A549 (cell line): ENCODE measurements around the gene SPINDOC. TPM values are rescaled to one million over a fixed set of nuclear protein-coding genes. Genes with fewer than 3 reads are reported as not detected.

Source experiments
- ATAC-seq, 2 experiments: fragments of 200-7000 bp in 1 of 2; fragments of >200 bp in 1 of 2; cut with Nextera tagmentation in 1 of 2; cut with Tn5 transposase in 1 of 2; 3 replicates each; pipeline versions ENCODE4 v1.8.0 to v1.9.1; 2018 to 2020; ENCODE audit warnings: mild to moderate bottlenecking in 1 of 2, moderate library complexity in 1 of 2
- CTCF ChIA-PET: fragments of 300-600 bp; sonication (Branson Sonifier 250); formaldehyde crosslinking; extraction: SDS; loops from one replicate; lab custom pipeline; 2021; ENCODE audit warnings: antibody characterized with exemption, inconsistent platforms; lab: Yijun Ruan, JAX
- POLR2A ChIA-PET: fragments of 350-600 bp; formaldehyde crosslinking; extraction: SDS; loops from one replicate; lab custom pipeline; 2021; ENCODE audit warnings: antibody characterized with exemption, inconsistent platforms; lab: Yijun Ruan, JAX
- DNase-seq, 2 experiments: peaks; one replicate each; pipeline versions ENCODE4 v3.0.0 to v3.0.0-alpha.2; 2011 to 2016; ENCODE audit warnings: low read depth in 1 of 2, low spot score in 1 of 2
- FAIRE-seq: peaks from 2 replicates; lab custom pipeline; 2011; peaks lifted over from hg19 to GRCh38; lab: Jason Lieb, UNC
- H3K27ac ChIP-seq, 2 experiments: fragments of >200 bp; sonication (Bioruptor Twin); formaldehyde crosslinking; 3 replicates each; pipeline ENCODE4 v1.5.1; 2016 to 2017
- H3K4me1 ChIP-seq: fragments of >200 bp; sonication (Bioruptor Twin); formaldehyde crosslinking; 3 replicates; pipeline ENCODE4 v1.6.1; 2016
- H3K4me2 ChIP-seq: fragments of >200 bp; sonication (Bioruptor Twin); formaldehyde crosslinking; 3 replicates; pipeline ENCODE4 v1.6.1; 2016
- H3K4me3 ChIP-seq: fragments of >200 bp; sonication (Bioruptor Twin); formaldehyde crosslinking; 3 replicates; pipeline ENCODE4 v1.5.1; 2016
- H3K9me3 ChIP-seq: fragments of >200 bp; sonication (Bioruptor Twin); formaldehyde crosslinking; 3 replicates; pipeline ENCODE4 v1.6.1; 2016
- CBX2 ChIP-seq: fragments of 200-600 bp; sonication (generic); IDR thresholded peaks from 2 replicates; pipeline ENCODE4 v1.6.1; 2016; ENCODE audit warnings: low read depth, mild to moderate bottlenecking, borderline replicate concordance
- CEBPB ChIP-seq, 2 experiments: fragments of >200 bp in 1 of 2; sonication (Bioruptor Twin) in 1 of 2; formaldehyde crosslinking in 1 of 2; IDR thresholded peaks; 2 replicates each; pipeline ENCODE4 v1.6.1; 2012 to 2016
- CHD2 ChIP-seq: fragments of 150-350 bp; IDR thresholded peaks from 2 replicates; pipeline ENCODE4 v1.6.1; 2014; ENCODE audit warnings: low read length; ENCODE audit not compliant: partially characterized antibody
- CHD4 ChIP-seq: fragments of 200-600 bp; sonication (generic); IDR thresholded peaks from 2 replicates; pipeline ENCODE4 v1.6.1; 2016; ENCODE audit warnings: antibody characterized with exemption, mild to moderate bottlenecking, borderline replicate concordance
- EHF ChIP-seq: fragments of 250-450 bp; sonication (Bioruptor Pico); IDR thresholded peaks from 2 replicates; pipeline ENCODE4 v1.5.0; 2020; ENCODE audit warnings: mild to moderate bottlenecking
- EP300 ChIP-seq, 2 experiments: fragments of >200 bp; sonication (Bioruptor Twin); formaldehyde crosslinking; IDR thresholded peaks; 2 replicates in 1 of 2; 3 replicates in 1 of 2; pipeline ENCODE4 v1.6.1; 2016 to 2017
- FOSB ChIP-seq: fragments of 250-450 bp; sonication (Bioruptor Pico); IDR thresholded peaks from 2 replicates; pipeline ENCODE4 v1.5.0; 2020; ENCODE audit warnings: mild to moderate bottlenecking, moderate library complexity
- FOSL2 ChIP-seq, 2 experiments: fragments of 450-650 bp in 1 of 2; fragments of >200 bp in 1 of 2; sonication (Bioruptor Twin) in 1 of 2; formaldehyde crosslinking; IDR thresholded peaks; 2 replicates each; pipeline versions ENCODE4 v1.5.0 to v1.6.1; 2016 to 2020; ENCODE audit warnings: mild to moderate bottlenecking in 1 of 2, moderate library complexity in 1 of 2
- FOXS1 ChIP-seq: fragments of 250-450 bp; sonication (Bioruptor Pico); IDR thresholded peaks from 2 replicates; pipeline ENCODE4 v1.5.0; 2020; ENCODE audit warnings: mild to moderate bottlenecking, moderate library complexity
- GATA3 ChIP-seq: IDR thresholded peaks from 2 replicates; pipeline ENCODE4 v1.6.1; 2012; ENCODE audit warnings: borderline replicate concordance
- HDAC2 ChIP-seq: fragments of 200-600 bp; sonication (generic); IDR thresholded peaks from 2 replicates; pipeline ENCODE4 v1.6.1; 2016
- HEYL ChIP-seq: fragments of 250-450 bp; sonication (Bioruptor Pico); IDR thresholded peaks from 2 replicates; pipeline ENCODE4 v1.8.0; 2021; ENCODE audit warnings: mild to moderate bottlenecking, moderate library complexity
- HOXA7 ChIP-seq: fragments of 250-450 bp; sonication (Bioruptor Pico); IDR thresholded peaks from 2 replicates; pipeline ENCODE4 v1.5.0; 2020; ENCODE audit warnings: mild to moderate bottlenecking, moderate library complexity
- JUN ChIP-seq, 2 experiments: fragments of >200 bp; sonication (Bioruptor Twin); formaldehyde crosslinking; IDR thresholded peaks; 2 replicates in 1 of 2; 3 replicates in 1 of 2; pipeline ENCODE4 v1.6.1; 2016 to 2017
- KDM1A ChIP-seq: fragments of 200-600 bp; sonication (generic); IDR thresholded peaks from 2 replicates; pipeline ENCODE4 v1.6.1; 2016; ENCODE audit warnings: low read depth, mild to moderate bottlenecking
- KDM5A ChIP-seq: fragments of 200-600 bp; sonication (generic); IDR thresholded peaks from 2 replicates; pipeline ENCODE4 v1.6.1; 2016; ENCODE audit warnings: antibody characterized with exemption, mild to moderate bottlenecking
- MAFK ChIP-seq: fragments of 450-650 bp; IDR thresholded peaks from 2 replicates; pipeline ENCODE4 v1.6.1; 2014; ENCODE audit not compliant: partially characterized antibody
- MAZ ChIP-seq: fragments of 150-350 bp; IDR thresholded peaks from 2 replicates; pipeline ENCODE4 v1.6.1; 2014; ENCODE audit warnings: antibody characterized with exemption, low read depth, low read length, borderline replicate concordance
- MYC ChIP-seq: IDR thresholded peaks from 2 replicates; pipeline ENCODE4 v1.6.1; 2012; ENCODE audit warnings: mild to moderate bottlenecking, inconsistent platforms, low read length, improper control_type of control experiment, borderline replicate concordance
- NFE2L2 ChIP-seq: fragments of 150-350 bp; conservative IDR thresholded peaks from 2 replicates; pipeline ENCODE4 v1.6.1; 2014; ENCODE audit warnings: low read length
- NPAS2 ChIP-seq: fragments of 250-450 bp; sonication (Bioruptor Pico); IDR thresholded peaks from 2 replicates; pipeline ENCODE4 v1.8.0; 2022; ENCODE audit warnings: mild to moderate bottlenecking, moderate library complexity, borderline replicate concordance
- NR3C1 ChIP-seq: fragments of >200 bp; sonication (Bioruptor Twin); formaldehyde crosslinking; IDR thresholded peaks from 3 replicates; pipeline ENCODE4 v1.6.1; 2017
- POLR2A ChIP-seq: IDR thresholded peaks from 2 replicates; pipeline ENCODE4 v1.6.1; 2012; ENCODE audit warnings: mild to moderate bottlenecking, low read length
- POLR2AphosphoS2 ChIP-seq: conservative IDR thresholded peaks from 2 replicates; pipeline ENCODE4 v1.6.1; 2012; ENCODE audit warnings: low read length, improper control_type of control experiment, inconsistent platforms
- RARB ChIP-seq: fragments of 250-450 bp; sonication (Bioruptor Pico); IDR thresholded peaks from 2 replicates; pipeline ENCODE4 v1.8.0; 2021; ENCODE audit warnings: mild to moderate bottlenecking, moderate library complexity
- SMC3 ChIP-seq: fragments of >200 bp; sonication (Bioruptor Twin); formaldehyde crosslinking; IDR thresholded peaks from 3 replicates; pipeline ENCODE4 v1.6.1; 2018; ENCODE audit warnings: inconsistent platforms
- TFCP2L1 ChIP-seq: fragments of 250-450 bp; sonication (Bioruptor Pico); IDR thresholded peaks from 2 replicates; pipeline ENCODE4 v1.5.0; 2021; ENCODE audit warnings: mild to moderate bottlenecking
- TP53 ChIP-seq: fragments of 250-450 bp; sonication (Bioruptor Pico); IDR thresholded peaks from 2 replicates; pipeline ENCODE4 v1.5.0; 2021; ENCODE audit warnings: mild to moderate bottlenecking, moderate library complexity
- ZNF302 ChIP-seq: fragments of 250-450 bp; sonication (Bioruptor Pico); IDR thresholded peaks from 2 replicates; pipeline ENCODE4 v1.9.0; 2021; ENCODE audit warnings: inconsistent platforms, mild to moderate bottlenecking, moderate library complexity
- ZSCAN20 ChIP-seq: fragments of 250-450 bp; sonication (Bioruptor Pico); IDR thresholded peaks from 2 replicates; pipeline ENCODE4 v1.8.0; 2022; ENCODE audit warnings: mild to moderate bottlenecking, moderate library complexity
- WGBS: methylation state at CpG from one replicate; pipeline ENCODE4 v1.1.6; 2017; ENCODE audit errors: missing lambda C conversion rate; 5-methylcytosine and 5-hydroxymethylcytosine counted together
- polyA plus RNA-seq, 4 experiments: library from polyadenylated mRNA; depleted of rRNA in 3 of 4; stranded (reverse); fragments of >200 nt; fragmentation: RNase III in 1 of 4; extraction: RNeasy Plus Mini Kit Qiagen cat#74134 plus additional on column Dnase treatment in 1 of 4; gene quantifications; 2 replicates in 3 of 4; 3 replicates in 1 of 4; pipeline ENCODE4 v1.2.3, GENCODE V29; 2011 to 2017
- TF ChIP-seq, protein P1 (sequence below): fragments of 200-600 bp; sonication (generic); IDR thresholded peaks from 2 replicates; pipeline ENCODE4 v1.6.1; 2016; ENCODE audit warnings: antibody characterized with exemption, mild to moderate bottlenecking, moderate library complexity
- TF ChIP-seq, protein P2 (sequence below): IDR thresholded peaks from 2 replicates; pipeline ENCODE4 v1.6.1; 2012; ENCODE audit warnings: low read depth, borderline replicate concordance
- TF ChIP-seq, protein P3 (sequence below): fragments of >200 bp; sonication (Bioruptor Twin); formaldehyde crosslinking; IDR thresholded peaks from 3 replicates; pipeline ENCODE4 v1.6.1; 2016

Gene SPINDOC
- polyA plus RNA-seq, 2 of the 4 experiments (the other 2 are of a cell fraction) = 17.6 to 34.8 TPM

DNA sequence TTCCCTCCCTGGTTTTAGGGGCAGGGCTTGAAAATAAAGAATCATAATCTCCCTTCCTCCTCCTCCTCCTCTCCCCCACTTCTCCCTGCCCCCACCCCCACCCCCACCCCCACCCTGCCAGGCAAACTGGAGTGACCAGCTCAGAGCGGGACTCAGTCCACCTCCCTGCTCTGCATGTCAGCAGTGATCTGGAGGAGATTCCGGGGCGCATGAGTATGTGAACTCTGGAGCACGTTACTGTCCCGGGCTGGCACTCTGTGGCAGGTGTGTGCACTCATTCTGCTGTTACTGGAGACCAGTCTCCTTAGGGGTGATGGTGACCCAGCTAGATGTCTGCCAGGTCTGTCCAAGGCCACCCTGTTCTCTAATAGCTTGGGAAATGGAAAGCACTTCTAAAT lies 59.5 kb downstream of the SPINDOC start:
- Histone ChIP-seq H3K27ac (peak overlapping the region in 1 of 2 experiments; percentile 22; a peak in 2 of 6 replicates), H3K4me1 (peaks cover 48% of the 10 kb centered on the region), H3K9me3 (no peaks in the 10 kb centered on the region), H3K4me3 (no peak overlapping the region), H3K4me2 (peak overlapping the region; percentile 71; the same call in 2 of the 3 replicates)
- DNase-seq (no peak), ATAC-seq (no peak), FAIRE-seq (no peak)
- WGBS = 100% methylated on average over 4 of the region's 5 CpGs
- CTCF ChIA-PET = interaction anchor here (0.8 to 2.6 kb wide), 8 partner anchors 10 to 73 kb away, joined by 3 to 16 read pairs (median 4); no protein-coding TSS in a partner anchor
- POLR2A ChIA-PET = interaction anchor here (1.1 kb wide), 2 partner anchors 34 to 354 kb away, joined by 3 read pairs; partner anchors contain the start of gene MARK2
- no peak for TF ChIP-seq HDAC2
- no peak for TF ChIP-seq CHD2
- TF ChIP-seq TP53 = no peak
- no peak for TF ChIP-seq MYC
- TF ChIP-seq HEYL (CRISPR knock-in tag) = no peak
- TF ChIP-seq, protein P1, sequence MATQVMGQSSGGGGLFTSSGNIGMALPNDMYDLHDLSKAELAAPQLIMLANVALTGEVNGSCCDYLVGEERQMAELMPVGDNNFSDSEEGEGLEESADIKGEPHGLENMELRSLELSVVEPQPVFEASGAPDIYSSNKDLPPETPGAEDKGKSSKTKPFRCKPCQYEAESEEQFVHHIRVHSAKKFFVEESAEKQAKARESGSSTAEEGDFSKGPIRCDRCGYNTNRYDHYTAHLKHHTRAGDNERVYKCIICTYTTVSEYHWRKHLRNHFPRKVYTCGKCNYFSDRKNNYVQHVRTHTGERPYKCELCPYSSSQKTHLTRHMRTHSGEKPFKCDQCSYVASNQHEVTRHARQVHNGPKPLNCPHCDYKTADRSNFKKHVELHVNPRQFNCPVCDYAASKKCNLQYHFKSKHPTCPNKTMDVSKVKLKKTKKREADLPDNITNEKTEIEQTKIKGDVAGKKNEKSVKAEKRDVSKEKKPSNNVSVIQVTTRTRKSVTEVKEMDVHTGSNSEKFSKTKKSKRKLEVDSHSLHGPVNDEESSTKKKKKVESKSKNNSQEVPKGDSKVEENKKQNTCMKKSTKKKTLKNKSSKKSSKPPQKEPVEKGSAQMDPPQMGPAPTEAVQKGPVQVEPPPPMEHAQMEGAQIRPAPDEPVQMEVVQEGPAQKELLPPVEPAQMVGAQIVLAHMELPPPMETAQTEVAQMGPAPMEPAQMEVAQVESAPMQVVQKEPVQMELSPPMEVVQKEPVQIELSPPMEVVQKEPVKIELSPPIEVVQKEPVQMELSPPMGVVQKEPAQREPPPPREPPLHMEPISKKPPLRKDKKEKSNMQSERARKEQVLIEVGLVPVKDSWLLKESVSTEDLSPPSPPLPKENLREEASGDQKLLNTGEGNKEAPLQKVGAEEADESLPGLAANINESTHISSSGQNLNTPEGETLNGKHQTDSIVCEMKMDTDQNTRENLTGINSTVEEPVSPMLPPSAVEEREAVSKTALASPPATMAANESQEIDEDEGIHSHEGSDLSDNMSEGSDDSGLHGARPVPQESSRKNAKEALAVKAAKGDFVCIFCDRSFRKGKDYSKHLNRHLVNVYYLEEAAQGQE = no peak
- no peak for TF ChIP-seq TFCP2L1 (CRISPR knock-in tag)
- TF ChIP-seq MAZ = no peak
- no peak for TF ChIP-seq ZNF302 (CRISPR knock-in tag)
- TF ChIP-seq NR3C1 = no peak
- no peak for TF ChIP-seq FOXS1 (CRISPR knock-in tag)
- no peak for TF ChIP-seq GATA3
- TF ChIP-seq CBX2 = no peak
- no peak for TF ChIP-seq ZSCAN20 (CRISPR knock-in tag)
- TF ChIP-seq, protein P2, sequence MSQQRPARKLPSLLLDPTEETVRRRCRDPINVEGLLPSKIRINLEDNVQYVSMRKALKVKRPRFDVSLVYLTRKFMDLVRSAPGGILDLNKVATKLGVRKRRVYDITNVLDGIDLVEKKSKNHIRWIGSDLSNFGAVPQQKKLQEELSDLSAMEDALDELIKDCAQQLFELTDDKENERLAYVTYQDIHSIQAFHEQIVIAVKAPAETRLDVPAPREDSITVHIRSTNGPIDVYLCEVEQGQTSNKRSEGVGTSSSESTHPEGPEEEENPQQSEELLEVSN = no peak
- no peak for TF ChIP-seq CHD4

DNA sequence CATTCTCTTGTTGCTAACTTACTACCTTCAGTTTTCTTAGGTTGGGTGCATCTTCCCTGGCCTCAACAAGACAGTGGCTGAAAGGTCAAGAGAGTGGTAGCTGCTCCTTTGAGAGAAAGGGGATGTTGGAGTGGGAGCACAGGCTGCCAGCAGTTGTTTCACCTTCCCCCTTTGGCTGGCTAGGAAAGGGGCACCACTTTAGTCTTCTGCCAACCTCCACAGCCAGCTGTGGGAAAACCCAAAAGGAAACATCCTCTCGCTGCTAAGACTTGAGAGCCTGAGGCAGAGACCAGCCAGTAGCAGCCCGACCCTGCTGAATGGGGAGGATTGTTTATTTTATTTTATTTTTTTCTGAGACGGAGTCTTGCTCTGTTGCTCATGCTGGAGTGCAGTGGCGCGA lies 60.1 kb downstream of the SPINDOC start:
- CTCF ChIA-PET = interaction anchor here (0.8 to 2.6 kb wide), 6 partner anchors 9 to 73 kb away, joined by 3 to 16 read pairs (median 4); no protein-coding TSS in a partner anchor
- H3K27ac ChIP-seq = peak overlapping the region in 1 of 2 experiments; percentile 22; a peak in 1 of 6 replicates

DNA sequence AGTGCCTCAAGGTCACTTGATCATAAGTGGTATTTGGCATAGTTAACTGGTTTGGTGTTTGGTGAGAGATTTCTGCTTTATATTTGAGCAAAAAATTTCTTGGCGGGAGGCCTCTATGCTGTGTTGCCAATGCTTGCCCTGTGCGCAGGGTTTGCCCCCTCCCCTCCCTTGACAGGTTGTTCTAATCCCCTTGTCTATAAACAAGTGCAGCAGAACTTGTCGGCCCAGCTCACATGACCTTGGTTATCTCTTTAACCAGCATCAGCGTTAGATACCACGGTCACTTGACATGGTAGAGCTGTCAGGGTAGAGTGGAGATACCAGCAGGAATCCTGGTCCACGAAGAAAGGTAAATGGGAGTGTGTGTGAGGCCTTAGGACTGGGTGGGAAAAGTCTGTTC lies 61.3 kb downstream of the SPINDOC start:
- Histone ChIP-seq H3K27ac (no peak overlapping the region), H3K4me2 (no peak overlapping the region), H3K4me1 (peaks cover 45% of the 10 kb centered on the region), H3K9me3 (no peaks in the 10 kb centered on the region), H3K4me3 (no peak overlapping the region)
- no peak for DNase-seq
- CTCF ChIA-PET = interaction anchor here (1.0 to 4.1 kb wide), 3 partner anchors 9 to 37 kb away, joined by 5 to 32 read pairs (median 5); partner anchors contain the start of gene MARK2
- no peak for FAIRE-seq
- 93% methylated on average over 6 of the region's 6 CpGs for WGBS
- no peak for ATAC-seq
- POLR2A ChIA-PET = no interaction called here
- TF ChIP-seq, protein P3, sequence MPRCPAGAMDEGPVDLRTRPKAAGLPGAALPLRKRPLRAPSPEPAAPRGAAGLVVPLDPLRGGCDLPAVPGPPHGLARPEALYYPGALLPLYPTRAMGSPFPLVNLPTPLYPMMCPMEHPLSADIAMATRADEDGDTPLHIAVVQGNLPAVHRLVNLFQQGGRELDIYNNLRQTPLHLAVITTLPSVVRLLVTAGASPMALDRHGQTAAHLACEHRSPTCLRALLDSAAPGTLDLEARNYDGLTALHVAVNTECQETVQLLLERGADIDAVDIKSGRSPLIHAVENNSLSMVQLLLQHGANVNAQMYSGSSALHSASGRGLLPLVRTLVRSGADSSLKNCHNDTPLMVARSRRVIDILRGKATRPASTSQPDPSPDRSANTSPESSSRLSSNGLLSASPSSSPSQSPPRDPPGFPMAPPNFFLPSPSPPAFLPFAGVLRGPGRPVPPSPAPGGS = no peak
- TF ChIP-seq HOXA7 (CRISPR knock-in tag) (no peak), SMC3 (no peak), KDM5A (no peak), CEBPB (IDR thresholded peaks at IDR 0.05) (no peak), EHF (no peak), HEYL (CRISPR knock-in tag) (no peak), FOSB (CRISPR knock-in tag) (no peak), POLR2A (no peak), FOXS1 (CRISPR knock-in tag) (no peak), NR3C1 (no peak), EP300 (IDR thresholded peaks at IDR 0.05) (no peak), NPAS2 (no peak)

More for the DNA sequence above, 60.1 kb downstream of the SPINDOC start:
- WGBS = 95% methylated on average over 5 of the region's 5 CpGs
- POLR2A ChIA-PET = interaction anchor here (0.6 to 1.1 kb wide), 2 partner anchors 35 to 71 kb away, joined by 3 to 5 read pairs; partner anchors contain the start of gene MARK2
- DNase-seq (no peak), ATAC-seq (no peak), FAIRE-seq (no peak)
- Histone ChIP-seq H3K4me2 (no peak overlapping the region), H3K9me3 (no peaks in the 10 kb centered on the region), H3K4me1 (peaks cover 48% of the 10 kb centered on the region), H3K4me3 (no peak overlapping the region)
- no peak for TF ChIP-seq JUN (IDR thresholded peaks at IDR 0.05)
- no peak for TF ChIP-seq MAFK
- TF ChIP-seq TP53 = no peak
- no peak for TF ChIP-seq TFCP2L1 (CRISPR knock-in tag)
- no peak for TF ChIP-seq HOXA7 (CRISPR knock-in tag)
- TF ChIP-seq KDM1A = no peak
- no peak for TF ChIP-seq CBX2
- TF ChIP-seq POLR2AphosphoS2 = no peak
- no peak for TF ChIP-seq RARB (CRISPR knock-in tag)
- no peak for TF ChIP-seq HEYL (CRISPR knock-in tag)
- no peak for TF ChIP-seq NFE2L2
- no peak for TF ChIP-seq FOSL2 (IDR thresholded peaks at IDR 0.05)
- TF ChIP-seq FOSL2 (CRISPR knock-in tag; IDR thresholded peaks at IDR 0.05) = no peak
